Measurements from ENCODE around the gene GGT5. TPM values are rescaled to one million over a fixed set of nuclear protein-coding genes. Genes with fewer than 3 reads are reported as not detected.
"Not testable (repeated sequence)": the region's sequence is repeated elsewhere in the genome, so short reads cannot be mapped to it uniquely, and the experiment has no call there.

GGT5 gene
- total and polyA plus RNA-seq, 7 experiments from 2014 or later: 0.14 to 0.77 (median 0.42) TPM; not detected in 3

DNA sequence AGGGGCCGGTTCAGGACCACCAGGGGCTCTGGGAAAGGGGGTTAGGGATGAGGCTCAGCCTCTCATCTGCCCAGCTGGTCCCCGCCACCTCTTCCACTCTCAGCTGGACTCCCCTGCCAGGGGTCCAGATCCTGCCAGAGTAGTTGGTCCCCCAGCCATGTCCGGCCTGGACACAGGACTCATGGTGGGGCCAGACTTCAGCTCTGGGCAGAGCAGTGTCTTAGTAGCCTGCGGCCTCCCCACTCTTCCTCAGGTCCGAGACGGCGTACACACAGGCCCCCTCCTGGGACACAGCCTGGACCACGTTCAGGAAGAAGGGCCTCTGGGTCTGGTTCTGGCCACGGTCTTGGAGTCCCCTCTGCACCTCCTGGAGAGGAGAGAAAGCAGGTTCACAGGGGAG, 25.1 kb downstream of the GGT5 start:
- Histone ChIP-seq H3K9me3 (ENCODE audit: control insufficient read depth in 2 of 3, low read length in 3 of 3) (no peaks in the 10 kb centered on the region), H3K4me1 (ENCODE audit: control insufficient read depth in 2 of 2, insufficient read depth in 2 of 2, low read length in 2 of 2) (no peaks in the 10 kb centered on the region), H3K36me3 (ENCODE audit: control insufficient read depth in 2 of 3, insufficient read depth in 3 of 3, low read length in 3 of 3) (no peaks in the 10 kb centered on the region), H3K27me3 (ENCODE audit: control insufficient read depth in 2 of 2, insufficient read depth in 2 of 2, low read length in 2 of 2) (no peaks in the 10 kb centered on the region), H3K4me3 (ENCODE audit: low read length) (no peak overlapping the region), H3K27ac (ENCODE audit: low read depth, low read length) (no peak overlapping the region)
- no peaks in the 10 kb centered on the region for H3K27me3 Mint-ChIP-seq
- intact Hi-C loops (cut with micrococcal nuclease): no loop called here
- no peaks in the 10 kb centered on the region for H3K4me1 Mint-ChIP-seq
- CTCF ChIA-PET: no interaction called here
- H3K4me3 Mint-ChIP-seq: no peak overlapping the region
- no peak for ATAC-seq
- H3K36me3 Mint-ChIP-seq: peaks cover 0 to 3% (median 0%) of the 10 kb centered on the region in 5 donors
- DNase-seq: no peak
- H3K27ac Mint-ChIP-seq: no peak overlapping the region
- peaks cover 0 to 6% (median 0%) of the 10 kb centered on the region in 11 donors for H3K9me3 Mint-ChIP-seq
- POLR2A ChIA-PET: no interaction called here

GRCh38 chr22:24217384-24217783, 27.5 kb downstream of the GGT5 start:
- ATAC-seq (no peak), DNase-seq (no peak)
- Histone ChIP-seq H3K4me1 (ENCODE audit: control insufficient read depth in 2 of 2, insufficient read depth in 2 of 2, low read length in 2 of 2) (no peaks in the 10 kb centered on the region), H3K27me3 (ENCODE audit: control insufficient read depth in 2 of 2, insufficient read depth in 2 of 2, low read length in 2 of 2) (no peaks in the 10 kb centered on the region), H3K36me3 (ENCODE audit: control insufficient read depth in 2 of 3, insufficient read depth in 3 of 3, low read length in 3 of 3) (no peaks in the 10 kb centered on the region), H3K9me3 (ENCODE audit: control insufficient read depth in 2 of 3, low read length in 3 of 3) (no peaks in the 10 kb centered on the region), H3K4me3 (ENCODE audit: low read length) (no peak overlapping the region), H3K27ac (ENCODE audit: low read depth, low read length) (no peak overlapping the region)
- POLR2A ChIA-PET: no interaction called here
- CTCF ChIA-PET: interaction anchor here (0.7 kb wide), 2 partner anchors 25 to 111 kb away, joined by 3 read pairs; no protein-coding TSS in a partner anchor
- intact Hi-C loops (cut with micrococcal nuclease): no loop called here
- no peak overlapping the region for H3K27ac Mint-ChIP-seq
- H3K4me3 Mint-ChIP-seq: no peak overlapping the region
- peaks cover 0 to 1% (median 0%) of the 10 kb centered on the region in 5 donors for H3K36me3 Mint-ChIP-seq
- peaks cover 0 to 5% (median 0%) of the 10 kb centered on the region in 5 donors for H3K27me3 Mint-ChIP-seq
- H3K4me1 Mint-ChIP-seq: no peaks in the 10 kb centered on the region
- H3K9me3 Mint-ChIP-seq: no peaks in the 10 kb centered on the region

DNA sequence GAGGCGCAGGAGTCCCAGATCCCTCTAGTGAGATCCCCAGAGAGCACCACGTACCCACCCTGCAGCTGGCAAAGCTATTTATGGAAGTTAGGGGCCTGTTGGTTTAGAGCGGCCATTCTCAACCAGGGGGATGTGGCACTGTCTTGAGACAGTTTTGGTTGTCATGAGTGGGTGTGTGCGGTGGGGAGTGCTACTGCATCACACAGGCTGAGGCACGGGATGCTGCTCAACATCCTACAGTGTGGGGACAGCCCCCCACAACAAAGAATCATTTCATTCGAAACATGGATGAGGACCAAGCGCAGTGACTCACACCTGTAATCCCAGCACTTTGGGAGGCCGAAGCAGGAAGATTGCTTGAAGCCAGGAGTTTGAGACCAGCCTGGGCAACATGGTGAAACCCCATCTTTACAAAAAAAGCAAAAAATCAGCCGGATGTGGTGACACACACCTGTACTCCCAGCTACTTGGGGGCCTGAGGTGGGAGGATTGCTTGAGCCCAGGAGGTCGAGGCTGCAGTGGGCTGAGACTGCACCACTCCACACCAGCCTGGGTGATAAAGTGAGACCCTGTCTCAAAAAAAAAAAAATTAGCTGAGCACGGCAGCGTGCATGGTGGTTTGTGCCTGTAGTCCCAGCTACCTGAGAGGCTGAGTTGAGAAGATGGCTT, 28.2 kb downstream of the GGT5 start:
- H3K36me3 ChIP-seq (ENCODE audit: control insufficient read depth in 2 of 3, insufficient read depth in 3 of 3, low read length in 3 of 3): no peaks in the 10 kb centered on the region
- H3K27me3 ChIP-seq (ENCODE audit: control insufficient read depth in 2 of 2, insufficient read depth in 2 of 2, low read length in 2 of 2): no peaks in the 10 kb centered on the region
- ATAC-seq (no peak), DNase-seq (no peak)
- Mint-ChIP-seq H3K36me3 (no peaks in the 10 kb centered on the region), H3K4me3 (no peak overlapping the region), H3K9me3 (no peaks in the 10 kb centered on the region), H3K4me1 (no peaks in the 10 kb centered on the region), H3K27ac (no peak overlapping the region), H3K27me3 (peaks cover 0 to 5% (median 0%) of the 10 kb centered on the region in 5 donors)
- no peak overlapping the region for H3K27ac ChIP-seq (ENCODE audit: low read depth, low read length)
- intact Hi-C loops (cut with micrococcal nuclease): no loop called here
- no peaks in the 10 kb centered on the region for H3K4me1 ChIP-seq (ENCODE audit: control insufficient read depth in 2 of 2, insufficient read depth in 2 of 2, low read length in 2 of 2)
- no peak overlapping the region for H3K4me3 ChIP-seq (ENCODE audit: low read length)
- H3K9me3 ChIP-seq (ENCODE audit: control insufficient read depth in 2 of 3, low read length in 3 of 3): no peaks in the 10 kb centered on the region
- ChIA-PET POLR2A (no interaction called here), CTCF (interaction anchor here (0.7 kb wide), 1 partner anchor 110 kb away, joined by 3 read pairs; no protein-coding TSS in a partner anchor)

DNA sequence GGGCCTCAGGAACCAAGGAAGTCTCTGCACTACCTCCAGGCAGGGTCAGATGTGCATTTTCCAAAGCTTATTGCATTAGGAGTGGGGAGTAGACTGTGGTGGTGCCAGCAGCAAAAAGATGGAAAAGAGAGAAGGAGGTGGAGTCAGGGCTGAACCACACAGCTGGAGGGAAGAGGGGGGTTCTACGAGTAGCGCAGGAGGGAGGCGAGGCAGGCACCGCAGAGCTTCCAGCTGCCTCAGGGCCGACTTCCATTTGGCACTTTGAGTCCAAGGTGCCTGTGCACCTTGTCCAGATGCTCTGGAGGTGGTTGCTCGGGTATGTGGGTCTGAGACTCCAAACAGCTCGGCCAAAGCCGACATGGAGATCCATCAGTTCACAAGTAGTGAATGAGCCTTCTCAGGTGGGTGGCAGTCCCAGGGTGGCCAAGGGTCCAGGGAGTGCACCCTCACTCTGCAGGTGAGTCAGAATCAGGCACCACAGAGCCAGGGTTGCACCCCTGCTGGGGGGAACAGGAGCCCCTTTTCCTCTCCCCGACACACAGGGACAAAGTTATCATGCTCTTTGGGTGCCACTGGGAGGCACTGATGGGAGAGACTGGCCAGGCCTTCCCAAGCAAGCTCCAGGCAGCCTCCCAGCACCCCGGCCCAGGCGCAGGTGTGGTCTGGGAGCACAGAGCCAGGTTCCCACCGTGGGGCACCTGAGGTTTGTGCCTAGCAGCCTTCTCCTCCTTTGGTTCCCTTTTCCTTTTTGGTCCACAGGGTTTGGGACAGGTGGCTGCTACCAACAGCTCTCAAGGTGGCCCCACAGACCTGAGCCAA, 30.2 kb downstream of the GGT5 start:
- POLR2A ChIA-PET: no interaction called here
- CTCF ChIA-PET: no interaction called here

GRCh38 chr22:24213111-24213510, 31.8 kb downstream of the GGT5 start:
- DNase-seq; H3K36me3 ChIP-seq (ENCODE audit: control insufficient read depth in 2 of 3, insufficient read depth in 3 of 3, low read length in 3 of 3); H3K27ac Mint-ChIP-seq; H3K4me1 Mint-ChIP-seq; intact Hi-C loops (cut with micrococcal nuclease); H3K27ac ChIP-seq (ENCODE audit: low read depth, low read length); ATAC-seq; H3K36me3 Mint-ChIP-seq; H3K4me1 ChIP-seq (ENCODE audit: control insufficient read depth in 2 of 2, insufficient read depth in 2 of 2, low read length in 2 of 2); H3K4me3 Mint-ChIP-seq; POLR2A ChIA-PET; H3K27me3 ChIP-seq (ENCODE audit: control insufficient read depth in 2 of 2, insufficient read depth in 2 of 2, low read length in 2 of 2); H3K9me3 Mint-ChIP-seq; H3K4me3 ChIP-seq (ENCODE audit: low read length); H3K27me3 Mint-ChIP-seq; H3K9me3 ChIP-seq (ENCODE audit: control insufficient read depth in 2 of 3, low read length in 3 of 3): not testable (repeated sequence)
- CTCF ChIA-PET: interaction anchor here (1.4 kb wide), 1 partner anchor 10 kb away, joined by 3 read pairs; no protein-coding TSS in a partner anchor

More for the DNA sequence above, 30.2 kb downstream of the GGT5 start:
- Mint-ChIP-seq H3K36me3 (no peaks in the 10 kb centered on the region), H3K9me3 (no peaks in the 10 kb centered on the region), H3K4me3 (no peak overlapping the region), H3K4me1 (peaks cover 0 to under 1% (median 0%) of the 10 kb centered on the region in 7 donors), H3K27me3 (peaks cover 0 to 5% (median 0%) of the 10 kb centered on the region in 5 donors), H3K27ac (peak overlapping the region in 1 of 9 donors; percentile 49)
- Histone ChIP-seq H3K4me3 (ENCODE audit: low read length) (no peak overlapping the region), H3K36me3 (ENCODE audit: control insufficient read depth in 2 of 3, insufficient read depth in 3 of 3, low read length in 3 of 3) (no peaks in the 10 kb centered on the region), H3K27ac (ENCODE audit: low read depth, low read length) (no peak overlapping the region), H3K27me3 (ENCODE audit: control insufficient read depth in 2 of 2, insufficient read depth in 2 of 2, low read length in 2 of 2) (no peaks in the 10 kb centered on the region), H3K9me3 (ENCODE audit: control insufficient read depth in 2 of 3, low read length in 3 of 3) (no peaks in the 10 kb centered on the region), H3K4me1 (ENCODE audit: control insufficient read depth in 2 of 2, insufficient read depth in 2 of 2, low read length in 2 of 2) (no peaks in the 10 kb centered on the region)
- intact Hi-C loops (cut with micrococcal nuclease): no loop called here
- DNase-seq (no peak), ATAC-seq (no peak)

- ATAC-seq; H3K9me3 ChIP-seq (ENCODE audit: control insufficient read depth in 2 of 3, low read length in 3 of 3); H3K36me3 Mint-ChIP-seq; H3K27ac Mint-ChIP-seq; H3K27me3 ChIP-seq (ENCODE audit: control insufficient read depth in 2 of 2, insufficient read depth in 2 of 2, low read length in 2 of 2); H3K27me3 Mint-ChIP-seq; H3K9me3 Mint-ChIP-seq; CTCF ChIA-PET; H3K4me3 ChIP-seq (ENCODE audit: low read length); H3K4me3 Mint-ChIP-seq; H3K27ac ChIP-seq (ENCODE audit: low read depth, low read length); H3K36me3 ChIP-seq (ENCODE audit: control insufficient read depth in 2 of 3, insufficient read depth in 3 of 3, low read length in 3 of 3); DNase-seq; POLR2A ChIA-PET; intact Hi-C loops (cut with micrococcal nuclease): not testable (repeated sequence)
- H3K4me1 Mint-ChIP-seq: peaks cover 14 to 24% (median 17%) of the 10 kb centered on the region in 7 donors
- H3K4me1 ChIP-seq (ENCODE audit: control insufficient read depth in 2 of 2, insufficient read depth in 2 of 2, low read length in 2 of 2): peaks cover 0 to 11% of the 10 kb centered on the region in 2 donors
These were observed 33.2 kb downstream of the GGT5 start for GRCh38 chr22:24211716-24212115.

Data from naive thymus-derived CD4-positive, alpha-beta T cell (primary cell).